Measurements from ENCODE around the gene USP35.
"Not testable (repeated sequence)": the region's sequence is repeated elsewhere in the genome, so short reads cannot be mapped to it uniquely, and the experiment has no call there.

- TF ChIP-seq, protein P1, sequence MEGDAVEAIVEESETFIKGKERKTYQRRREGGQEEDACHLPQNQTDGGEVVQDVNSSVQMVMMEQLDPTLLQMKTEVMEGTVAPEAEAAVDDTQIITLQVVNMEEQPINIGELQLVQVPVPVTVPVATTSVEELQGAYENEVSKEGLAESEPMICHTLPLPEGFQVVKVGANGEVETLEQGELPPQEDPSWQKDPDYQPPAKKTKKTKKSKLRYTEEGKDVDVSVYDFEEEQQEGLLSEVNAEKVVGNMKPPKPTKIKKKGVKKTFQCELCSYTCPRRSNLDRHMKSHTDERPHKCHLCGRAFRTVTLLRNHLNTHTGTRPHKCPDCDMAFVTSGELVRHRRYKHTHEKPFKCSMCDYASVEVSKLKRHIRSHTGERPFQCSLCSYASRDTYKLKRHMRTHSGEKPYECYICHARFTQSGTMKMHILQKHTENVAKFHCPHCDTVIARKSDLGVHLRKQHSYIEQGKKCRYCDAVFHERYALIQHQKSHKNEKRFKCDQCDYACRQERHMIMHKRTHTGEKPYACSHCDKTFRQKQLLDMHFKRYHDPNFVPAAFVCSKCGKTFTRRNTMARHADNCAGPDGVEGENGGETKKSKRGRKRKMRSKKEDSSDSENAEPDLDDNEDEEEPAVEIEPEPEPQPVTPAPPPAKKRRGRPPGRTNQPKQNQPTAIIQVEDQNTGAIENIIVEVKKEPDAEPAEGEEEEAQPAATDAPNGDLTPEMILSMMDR (conservative IDR thresholded peaks at IDR 0.05 in 1 of 2, IDR thresholded peaks at IDR 0.05 in 1 of 2; ENCODE audit: low read depth in 1 of 2, low read length in 2 of 2) = not testable (repeated sequence)
- not testable (repeated sequence) for TF ChIP-seq EZH2 (IDR thresholded peaks at IDR 0.05; ENCODE audit: low read length, missing control alignments)
Observed at GRCh38 chr11:78175862-78176261, 12.9 kb upstream of the USP35 start.

Data from fibroblast of lung (primary cell).